Activated CD8-positive, alpha-beta T cell treated with anti-CD3 and anti-CD28 coated beads for 36 hours (primary cell): ENCODE measurements around the gene HLA-DQB2. TPM values are rescaled to one million over a fixed set of nuclear protein-coding genes. Genes with fewer than 3 reads are reported as not detected.
"Not testable (repeated sequence)": the region's sequence is repeated elsewhere in the genome, so short reads cannot be mapped to it uniquely, and the experiment has no call there.

Experiments
- ATAC-seq: fragments of 200-7000 bp; cut with Tn5 transposase; one replicate; pipeline ENCODE4 v1.10.0; 2021; ENCODE audit warnings: mild to moderate bottlenecking, moderate library complexity
- CTCF ChIA-PET: fragments of 350-600 bp; sonication (Branson Sonifier 250); formaldehyde crosslinking; loops from one replicate; lab custom pipeline; 2021; ENCODE audit warnings: antibody characterized with exemption; lab: Charles Lee
- POLR2A ChIA-PET: fragments of 350-600 bp; sonication (Branson Sonifier 250); formaldehyde crosslinking; loops from one replicate; lab custom pipeline; 2021; ENCODE audit warnings: antibody characterized with exemption; lab: Charles Lee
- DNase-seq: peaks from one replicate; pipeline ENCODE4 v3.0.0-alpha.2; 2020
- H3K27ac Mint-ChIP-seq: one replicate; pipeline ENCODE4 v1.8.0; 2021; ENCODE audit warnings: mild to moderate bottlenecking, mixed read lengths
- H3K27me3 Mint-ChIP-seq: one replicate; pipeline ENCODE4 v1.8.0; 2021; ENCODE audit warnings: mixed read lengths
- H3K36me3 Mint-ChIP-seq: one replicate; pipeline ENCODE4 v1.8.0; 2021; ENCODE audit warnings: low read depth, mixed read lengths
- H3K4me1 Mint-ChIP-seq: one replicate; pipeline ENCODE4 v1.8.0; 2021; ENCODE audit warnings: low read depth, mixed read lengths
- H3K4me3 Mint-ChIP-seq: one replicate; pipeline ENCODE4 v1.8.0; 2021; ENCODE audit warnings: mild to moderate bottlenecking, moderate library complexity, mixed read lengths
- H3K9me3 Mint-ChIP-seq: one replicate; pipeline ENCODE4 v1.8.0; 2021; ENCODE audit warnings: mixed read lengths
- CTCF ChIP-seq: fragments of 200-600 bp; IDR thresholded peaks from one replicate; pipeline ENCODE4 v1.8.0; 2022; ENCODE audit warnings: antibody characterized with exemption, mild to moderate bottlenecking
- intact Hi-C: fragments of 100-400 bp; cut with micrococcal nuclease; formaldehyde crosslinking; loops from one replicate; pipeline ENCODE4 v1.10.0; 2022
- total RNA-seq, 2 experiments: library from RNA; stranded (reverse); gene quantifications; one replicate each; pipeline ENCODE4 v1.2.3, GENCODE V29; 2021

Gene HLA-DQB2
- total RNA-seq, 2 experiments from 2014 or later = 0.60 TPM; not detected in 1

DNA sequence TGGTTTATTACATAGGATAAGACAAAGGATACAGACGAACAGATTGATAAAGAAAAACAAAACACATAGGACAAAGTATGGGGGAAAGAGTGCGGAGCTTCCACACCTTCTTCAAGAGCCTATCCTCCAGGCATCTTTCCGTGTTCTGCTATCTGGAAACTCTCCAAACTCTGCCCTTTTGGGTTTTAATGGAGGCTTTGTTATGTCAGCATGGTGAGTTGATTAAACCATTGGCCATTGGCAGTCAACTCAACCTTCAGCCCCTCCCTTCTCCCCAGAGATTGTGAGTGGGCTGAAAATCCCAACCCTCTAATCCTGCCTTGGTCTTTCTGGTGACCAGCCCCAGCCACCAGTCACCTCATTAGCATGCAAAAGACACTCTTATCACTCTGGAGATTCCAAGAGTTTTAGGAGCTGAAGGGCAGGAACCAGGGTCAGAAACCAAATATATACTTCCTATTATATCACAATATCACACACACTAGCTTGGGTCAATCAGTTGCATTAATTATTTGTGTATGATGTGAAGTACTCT is 29.6 kb upstream of the HLA-DQB2 start:
- ChIA-PET POLR2A (no interaction called here), CTCF (interaction anchor here (0.7 to 4.3 kb wide), 8 partner anchors 9 to 389 kb away, joined by 3 to 47 read pairs (median 5); no protein-coding TSS in a partner anchor)
- H3K4me1 Mint-ChIP-seq = peaks cover 23% of the 10 kb centered on the region
- no peak for TF ChIP-seq CTCF
- DNase-seq = no peak
- no peak overlapping the region for H3K4me3 Mint-ChIP-seq
- no peaks in the 10 kb centered on the region for H3K36me3 Mint-ChIP-seq
- no peak for ATAC-seq
- intact Hi-C loops = loop anchor here (10.0 kb wide), 1 partner anchor 78 kb away; no protein-coding TSS in a partner anchor
- H3K27me3 Mint-ChIP-seq = peaks cover 34% of the 10 kb centered on the region
- no peak overlapping the region for H3K27ac Mint-ChIP-seq
- no peaks in the 10 kb centered on the region for H3K9me3 Mint-ChIP-seq

GRCh38 chr6:32790306-32790705 is 27.0 kb upstream of the HLA-DQB2 start:
- POLR2A ChIA-PET = no interaction called here
- no peaks in the 10 kb centered on the region for H3K36me3 Mint-ChIP-seq
- H3K27me3 Mint-ChIP-seq = peaks cover 48% of the 10 kb centered on the region
- no peak for ATAC-seq
- no peaks in the 10 kb centered on the region for H3K9me3 Mint-ChIP-seq
- H3K4me1 Mint-ChIP-seq = peaks cover 16% of the 10 kb centered on the region
- CTCF ChIA-PET = no interaction called here
- no peak overlapping the region for H3K27ac Mint-ChIP-seq
- no peak overlapping the region for H3K4me3 Mint-ChIP-seq
- intact Hi-C loops = loop anchor here (10.0 kb wide), 1 partner anchor 76 kb away; no protein-coding TSS in a partner anchor
- no peak for TF ChIP-seq CTCF
- no peak for DNase-seq

DNA sequence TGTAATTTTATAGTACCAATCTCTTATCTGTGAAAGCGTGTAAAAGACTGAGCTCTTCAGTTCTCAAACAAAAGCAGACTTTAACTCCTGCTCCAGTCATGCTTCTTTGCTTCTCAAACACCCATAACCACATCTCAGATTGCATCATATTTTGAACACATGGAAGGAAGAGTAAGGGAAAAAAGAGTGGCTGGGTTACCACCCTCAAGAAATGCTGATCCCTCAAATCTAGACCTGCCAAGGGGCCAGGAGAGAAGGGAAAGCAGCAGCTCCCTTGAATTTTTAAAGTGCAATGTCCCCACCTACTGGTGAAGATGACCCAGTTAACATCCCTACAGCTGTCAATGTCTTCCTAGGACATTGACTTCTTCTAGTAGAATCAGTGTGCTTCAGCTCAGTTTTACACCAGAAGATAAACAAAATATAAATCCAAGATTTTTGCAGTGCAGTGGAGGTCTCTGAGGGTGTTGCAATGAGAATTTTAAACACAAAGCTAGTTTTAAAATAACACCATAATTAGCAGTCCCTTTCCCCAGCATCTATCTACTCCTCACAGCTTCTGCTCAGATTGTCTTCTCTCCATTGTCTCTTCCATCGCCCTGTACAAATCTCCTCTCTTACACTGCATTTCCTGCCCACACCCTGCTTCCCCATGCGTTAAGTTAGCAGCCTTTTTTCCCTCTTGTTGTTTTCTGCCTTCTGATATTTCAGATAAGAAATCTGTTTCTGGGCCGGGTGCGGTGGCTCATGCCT is 22.6 kb upstream of the HLA-DQB2 start:
- Mint-ChIP-seq H3K27me3 (peaks cover 34% of the 10 kb centered on the region), H3K36me3 (no peaks in the 10 kb centered on the region), H3K27ac (no peak overlapping the region), H3K4me1 (no peaks in the 10 kb centered on the region), H3K9me3 (no peaks in the 10 kb centered on the region), H3K4me3 (no peak overlapping the region)
- ChIA-PET POLR2A (interaction anchor here (1.0 kb wide), 1 partner anchor 38 kb away, joined by 3 read pairs; no protein-coding TSS in a partner anchor), CTCF (interaction anchor here (0.7 to 4.7 kb wide), 36 partner anchors 9 to 628 kb away, joined by 3 to 68 read pairs (median 4); partner anchors contain the start of genes HLA-DQB2 and TAP2)
- peak; percentile 74 for TF ChIP-seq CTCF
- DNase-seq (peak; percentile 40), ATAC-seq (peak; percentile 67)
- intact Hi-C loops = no loop called here

GRCh38 chr6:32782923-32783322 is 19.6 kb upstream of the HLA-DQB2 start:
- intact Hi-C loops, H3K4me1 Mint-ChIP-seq, H3K9me3 Mint-ChIP-seq, DNase-seq, H3K4me3 Mint-ChIP-seq, POLR2A ChIA-PET, H3K27ac Mint-ChIP-seq, H3K36me3 Mint-ChIP-seq, ATAC-seq: not testable (repeated sequence)
- CTCF ChIA-PET = interaction anchor here (0.8 to 2.2 kb wide), 4 partner anchors 27 to 85 kb away, joined by 3 to 5 read pairs (median 4); no protein-coding TSS in a partner anchor
- H3K27me3 Mint-ChIP-seq = peaks cover 28% of the 10 kb centered on the region

- ChIA-PET POLR2A (no interaction called here), CTCF (interaction anchor here (0.7 to 1.2 kb wide), 4 partner anchors 18 to 366 kb away, joined by 3 to 5 read pairs (median 4); no protein-coding TSS in a partner anchor)
- H3K9me3 Mint-ChIP-seq = no peaks in the 10 kb centered on the region
These were observed 15.7 kb upstream of the HLA-DQB2 start for GRCh38 chr6:32779036-32779435.

More at GRCh38 chr6:32779036-32779435, 15.7 kb upstream of the HLA-DQB2 start:
- Mint-ChIP-seq H3K27ac (no peak overlapping the region), H3K27me3 (peaks cover 10% of the 10 kb centered on the region), H3K4me1 (no peaks in the 10 kb centered on the region), H3K4me3 (no peak overlapping the region), H3K36me3 (no peaks in the 10 kb centered on the region)
- DNase-seq = no peak
- no peak for TF ChIP-seq CTCF
- ATAC-seq = no peak
- intact Hi-C loops = no loop called here
